Cortex of kidney (tissue), 1 donor: ENCODE data around the gene TSPO.
"Not testable (repeated sequence)": the region's sequence is repeated elsewhere in the genome, so short reads cannot be mapped to it uniquely, and the experiment has no call there.

Source experiments
- DNase-seq: peaks from one replicate; lab custom pipeline; 2025; lab: John Stamatoyannopoulos, UW

Gene TSPO

GRCh38 chr22:43151251-43152002 lies at the start of gene TSPO:
TSS of gene TSPO (plus strand) at chr22:43151559. CDS start at chr22:43159239, 7,680 bp downstream.
- DNase-seq: no peak

GRCh38 chr22:43104056-43104625 lies 47.2 kb upstream of the TSPO start:
- not testable (repeated sequence) for DNase-seq

DNA sequence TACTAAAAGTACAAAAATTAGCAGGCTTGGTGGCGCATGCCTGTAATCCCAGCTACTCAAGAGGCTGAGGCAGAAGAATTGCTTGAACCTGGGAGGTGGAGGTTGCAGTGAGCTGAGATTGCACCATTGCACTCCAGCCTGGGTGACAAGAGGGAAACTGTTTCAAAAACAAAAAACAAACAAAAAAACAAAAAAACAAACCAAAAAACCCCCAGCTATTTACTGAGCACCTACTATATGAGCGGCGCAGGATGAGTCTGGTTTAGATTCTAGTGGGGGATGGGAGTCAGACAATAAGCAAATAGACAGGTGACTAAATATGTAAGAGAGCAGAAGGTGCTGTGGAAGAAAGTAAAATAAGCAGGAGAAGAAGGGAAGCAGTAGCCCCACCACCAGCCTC lies 46.4 kb upstream of the TSPO start:
- DNase-seq: not testable (repeated sequence)

DNA sequence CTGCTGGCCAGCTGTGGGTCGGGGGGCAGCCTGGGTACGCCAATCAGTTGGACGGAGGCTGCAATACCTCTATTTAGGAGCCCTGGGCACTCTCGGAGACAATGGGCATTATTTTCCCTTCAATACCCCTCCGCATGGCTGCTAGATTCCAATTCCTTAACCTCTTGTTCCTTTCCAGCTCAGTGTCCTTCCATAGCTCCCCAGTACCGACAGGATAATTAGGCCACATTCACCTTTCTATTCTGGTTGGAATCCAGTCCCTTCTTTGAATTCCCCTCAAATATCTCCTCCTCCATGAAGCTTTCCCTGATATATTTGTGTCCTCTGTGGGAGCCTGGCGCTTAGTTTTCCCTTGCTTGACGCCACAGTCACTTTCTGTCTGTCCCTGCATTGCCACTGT lies 45.1 kb upstream of the TSPO start:
- no peak for DNase-seq

GRCh38 chr22:43109511-43109910 lies 41.8 kb upstream of the TSPO start:
- no peak for DNase-seq

GRCh38 chr22:43109921-43110443 lies 41.4 kb upstream of the TSPO start:
- DNase-seq: no peak

- DNase-seq: no peak
These were observed 40.9 kb upstream of the TSPO start, which contains the start of gene BIK for GRCh38 chr22:43110444-43110926. TSS of gene BIK (plus strand) at chr22:43110750. CDS start at chr22:43124023, 13,273 bp downstream.

GRCh38 chr22:43110927-43111623 lies 40.3 kb upstream of the TSPO start:
- DNase-seq: no peak

DNA sequence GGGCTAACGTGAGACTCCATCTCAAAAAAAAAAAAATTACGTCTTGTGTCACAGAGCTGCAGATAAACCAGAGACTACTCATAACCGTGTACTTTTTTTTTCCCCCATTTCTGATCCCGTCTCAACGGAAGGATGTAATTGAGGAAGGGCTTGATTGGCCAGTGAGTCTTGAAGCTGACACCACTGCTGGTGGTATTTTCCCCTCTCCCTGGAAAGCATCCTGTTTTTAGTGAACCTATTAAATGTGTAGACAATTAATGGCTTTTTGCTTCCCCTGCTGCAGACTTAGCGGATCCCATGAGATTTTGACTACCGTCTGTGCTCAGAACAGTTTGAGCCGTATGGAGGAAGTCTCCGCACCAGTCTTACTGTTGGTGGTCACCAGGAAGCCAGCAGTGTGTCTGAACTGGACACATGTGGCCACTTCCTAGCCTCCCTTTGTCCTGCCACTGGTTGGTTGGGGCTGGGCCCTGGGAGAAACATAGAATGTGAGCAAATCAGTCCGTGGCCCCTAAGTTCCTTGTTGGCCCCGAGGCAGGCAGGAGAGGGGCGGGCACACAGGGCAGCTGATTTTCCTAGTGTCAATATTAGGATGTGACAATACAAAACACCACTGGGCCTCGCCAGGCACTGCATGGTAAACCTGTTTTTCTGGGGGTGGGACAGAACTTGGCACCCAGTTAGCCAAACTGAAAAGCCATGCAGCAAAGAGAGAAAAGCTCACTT lies 37.7 kb upstream of the TSPO start:
- no peak for DNase-seq

DNA sequence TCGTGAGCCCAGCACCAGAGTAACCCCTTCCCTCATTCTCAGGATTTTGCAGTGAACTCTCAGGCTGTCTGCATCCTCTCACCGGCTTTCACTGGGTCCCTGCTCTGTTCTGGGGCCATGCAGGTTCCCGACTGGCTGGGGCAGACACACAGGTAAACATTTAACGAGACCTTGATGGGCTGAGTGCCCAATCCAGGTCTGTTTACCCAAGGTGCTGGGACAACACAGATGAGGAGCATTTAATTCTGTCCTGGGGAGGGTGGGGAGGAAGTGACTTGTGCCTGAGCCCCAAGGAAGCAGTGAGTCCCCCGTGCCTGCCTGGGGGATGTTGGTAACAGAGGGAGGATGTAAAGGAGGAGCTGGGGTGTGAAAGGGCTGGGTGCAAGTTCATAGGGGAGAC lies 36.4 kb upstream of the TSPO start:
- DNase-seq: no peak

DNA sequence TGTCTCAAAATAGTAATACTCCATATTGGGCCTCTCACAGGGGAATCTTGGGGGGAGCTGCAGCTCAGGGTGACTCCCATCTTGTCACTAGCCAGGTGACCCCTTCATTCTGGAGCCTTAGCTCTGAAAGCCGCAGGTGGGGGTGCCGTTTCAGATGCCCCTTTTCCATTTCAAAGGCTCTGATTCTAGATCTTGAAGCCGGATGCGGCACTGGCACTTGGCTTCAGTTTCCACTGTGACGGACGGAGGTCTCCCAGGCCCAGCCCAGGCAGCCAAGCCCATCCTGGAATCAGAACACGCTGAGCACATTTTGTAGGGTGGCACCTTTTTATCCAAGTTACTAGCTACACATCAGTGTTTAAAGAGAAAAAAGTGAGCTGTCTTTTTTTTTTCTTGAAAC lies 34.4 kb upstream of the TSPO start:
- DNase-seq: no peak

- no peak for DNase-seq
These were observed 33.1 kb upstream of the TSPO start for GRCh38 chr22:43118024-43118849.

- DNase-seq: no peak
These were observed 32.4 kb upstream of the TSPO start for GRCh38 chr22:43118953-43119458.

DNA sequence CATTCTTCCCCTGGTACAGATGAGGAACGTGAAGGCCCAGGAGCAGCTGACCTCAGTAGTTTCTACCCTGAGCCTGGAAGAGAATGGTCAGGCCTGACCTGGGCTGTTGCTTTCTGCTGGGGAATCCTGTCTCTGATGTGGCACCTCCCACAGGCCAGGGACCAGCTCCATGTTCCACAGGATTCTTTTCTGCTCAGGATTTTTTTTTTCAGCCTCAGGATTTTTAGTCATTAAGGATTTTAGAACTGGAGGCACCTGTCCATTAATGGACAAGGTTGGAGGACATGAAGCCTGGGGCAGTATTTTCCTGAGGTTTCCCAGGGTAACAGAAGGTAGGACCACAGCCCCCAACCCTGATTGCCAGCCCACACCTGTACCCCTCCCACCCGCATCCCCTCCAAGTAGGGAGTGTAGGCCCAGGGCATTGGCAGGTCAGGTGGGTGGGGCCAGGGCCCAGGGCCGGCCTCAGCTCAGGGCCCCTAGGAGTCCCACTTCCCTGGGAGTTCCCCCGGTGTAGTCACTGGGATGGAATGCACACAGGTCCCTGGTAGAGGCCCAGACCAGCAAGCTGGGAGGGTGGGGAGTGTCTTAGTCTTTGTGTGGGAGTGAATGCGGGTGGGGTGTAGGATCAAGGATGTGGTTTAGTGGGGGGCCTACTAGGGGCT lies 24.7 kb upstream of the TSPO start:
- no peak for DNase-seq

DNA sequence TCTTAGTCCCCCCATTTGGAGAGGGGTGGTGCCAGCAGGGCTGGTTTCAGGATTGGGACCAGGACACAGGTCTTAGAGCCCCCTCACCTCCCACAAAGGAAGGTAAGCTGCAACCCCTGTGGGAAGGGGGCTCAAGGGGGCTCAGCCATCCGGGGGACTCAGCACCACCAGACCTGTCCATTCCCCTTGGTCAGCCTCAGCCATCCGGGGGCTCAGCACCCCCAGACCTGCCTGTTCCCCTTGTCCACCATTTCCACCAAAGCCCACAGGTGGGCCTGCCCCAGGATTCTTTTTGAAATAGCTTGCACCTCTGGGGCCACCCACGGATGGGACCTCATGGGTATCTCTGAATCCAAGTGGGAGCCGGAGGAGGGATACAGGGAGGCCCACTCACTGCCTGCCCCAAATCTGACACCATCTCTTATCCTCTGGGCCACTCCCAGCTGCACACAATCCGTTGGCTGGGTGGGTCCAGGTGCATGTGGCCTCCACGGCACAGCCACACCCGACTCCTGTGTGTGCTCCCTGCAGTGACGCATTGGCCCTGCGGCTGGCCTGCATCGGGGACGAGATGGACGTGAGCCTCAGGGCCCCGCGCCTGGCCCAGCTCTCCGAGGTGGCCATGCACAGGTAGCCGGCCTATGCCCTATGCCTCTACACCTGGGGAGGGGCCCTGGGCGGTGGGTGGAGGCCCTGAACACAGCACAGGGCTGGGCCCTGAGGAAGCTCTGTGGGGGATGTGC lies 24.0 kb upstream of the TSPO start:
- no peak for DNase-seq

- no peak for DNase-seq
These were observed 23.2 kb upstream of the TSPO start for GRCh38 chr22:43128116-43128515.

DNA sequence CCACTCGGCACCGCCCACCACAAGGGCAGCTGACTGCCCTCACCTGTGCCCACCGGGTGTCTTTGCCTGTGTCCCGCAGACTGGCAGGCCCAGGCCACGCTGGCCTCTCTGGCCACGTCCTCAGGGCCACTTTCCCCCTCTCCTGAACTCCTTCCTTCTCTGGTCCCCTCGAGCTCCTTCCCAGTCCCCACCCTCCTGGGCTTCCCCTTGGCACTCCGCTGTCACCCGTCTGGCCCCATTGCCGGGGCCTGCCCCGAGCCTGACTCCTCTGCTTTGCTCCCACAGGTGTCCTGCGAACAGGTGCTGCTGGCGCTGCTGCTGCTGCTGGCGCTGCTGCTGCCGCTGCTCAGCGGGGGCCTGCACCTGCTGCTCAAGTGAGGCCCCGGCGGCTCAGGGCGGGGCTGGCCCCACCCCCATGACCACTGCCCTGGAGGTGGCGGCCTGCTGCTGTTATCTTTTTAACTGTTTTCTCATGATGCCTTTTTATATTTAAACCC lies 22.4 kb upstream of the TSPO start:
- DNase-seq: no peak

DNA sequence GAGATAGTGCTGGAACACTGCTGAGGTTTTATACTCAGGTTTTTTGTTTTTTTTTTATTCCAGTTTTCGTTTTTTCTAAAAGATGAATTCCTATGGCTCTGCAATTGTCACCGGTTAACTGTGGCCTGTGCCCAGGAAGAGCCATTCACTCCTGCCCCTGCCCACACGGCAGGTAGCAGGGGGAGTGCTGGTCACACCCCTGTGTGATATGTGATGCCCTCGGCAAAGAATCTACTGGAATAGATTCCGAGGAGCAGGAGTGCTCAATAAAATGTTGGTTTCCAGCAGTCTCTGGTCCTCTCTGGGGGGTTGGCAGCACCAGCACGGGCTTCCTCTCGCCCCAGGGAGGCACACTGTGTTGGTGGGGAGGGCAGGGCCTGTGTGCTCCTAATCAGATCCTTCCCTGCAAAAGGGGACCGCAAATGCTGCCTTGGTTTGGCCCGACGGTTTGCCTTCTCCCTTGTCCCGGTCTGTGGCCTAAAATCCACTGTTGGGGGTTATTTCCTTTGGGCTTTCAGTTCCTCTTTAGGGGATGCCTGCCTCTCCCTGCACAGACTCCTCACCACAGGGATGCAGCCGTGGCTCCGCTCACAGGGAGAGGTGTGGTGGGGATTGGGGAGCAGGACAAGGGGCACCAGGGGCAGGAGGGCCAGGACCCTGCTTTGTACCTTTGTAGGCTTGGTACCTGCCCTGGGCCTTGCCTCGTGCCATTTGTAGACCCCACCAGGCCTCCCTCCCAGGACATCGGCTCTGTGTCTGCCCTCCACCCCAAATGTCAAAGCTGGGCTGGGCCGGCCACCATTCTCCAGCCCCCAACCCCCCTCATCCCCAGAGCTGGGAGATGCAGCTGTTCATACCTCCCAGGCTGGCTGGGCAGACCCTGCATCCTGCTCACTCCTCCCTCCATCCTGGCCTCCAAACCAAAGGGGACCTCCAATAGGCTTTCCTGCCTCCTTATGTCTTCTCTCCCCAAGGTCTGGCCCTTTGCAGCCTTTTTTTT lies 21.6 kb upstream of the TSPO start:
- no peak for DNase-seq
